HG02798 (cell line): ENCODE data around the gene SOCS7.
A peak's percentile ranks its signal among the peaks of the same experiment; 100 is the strongest.

Source experiments
- ATAC-seq: cut with Tn5 transposase; IDR thresholded peaks from one replicate; pipeline ENCODE4 v1.9.1; 2021; ENCODE audit warnings: mild to moderate bottlenecking; ENCODE audit not compliant: unreplicated experiment, poor library complexity

SOCS7 gene

DNA sequence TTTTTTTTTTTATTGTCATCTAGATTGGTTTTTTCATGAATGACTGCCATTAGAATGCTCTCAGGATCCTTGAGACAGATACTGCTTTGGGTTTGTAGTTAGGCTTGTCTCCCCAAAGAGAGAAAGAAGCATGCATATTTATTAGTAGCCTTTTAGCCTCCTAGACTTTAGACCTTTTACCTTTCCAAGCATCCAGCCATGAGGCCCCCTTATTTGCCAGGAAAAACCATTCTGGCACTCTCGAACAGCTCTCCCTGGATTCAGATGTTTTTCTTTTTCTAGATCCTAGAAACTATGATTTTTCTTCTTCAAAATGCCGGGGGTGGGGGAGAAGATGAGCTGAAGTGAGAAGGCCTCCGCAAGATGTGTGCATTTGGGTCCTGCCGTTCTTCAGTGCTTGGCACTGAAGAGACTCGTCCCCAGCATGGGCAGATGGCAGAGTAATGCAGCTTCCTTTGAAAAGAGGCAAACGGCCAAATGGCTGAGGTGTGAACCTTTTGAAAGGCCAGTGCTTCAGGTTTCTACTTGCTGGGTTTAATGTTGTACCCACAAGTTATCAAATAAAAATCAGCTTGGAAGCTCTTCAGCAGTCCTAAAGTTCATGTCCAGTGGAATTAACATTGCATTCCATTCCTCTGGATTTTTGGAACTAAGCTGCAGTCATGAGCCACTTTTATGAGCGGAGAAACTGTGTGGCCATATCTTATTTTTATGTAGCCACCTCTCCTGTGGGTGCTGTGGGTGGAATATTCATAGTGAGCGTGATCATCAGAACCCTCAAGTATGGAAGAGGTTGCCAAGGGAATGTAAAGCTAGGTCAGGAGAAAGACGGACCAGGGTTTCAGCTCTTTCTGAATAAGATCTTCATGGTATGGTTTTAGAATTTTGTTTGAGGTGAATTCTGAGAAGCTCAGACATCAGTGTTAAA, 7.2 kb downstream of the SOCS7 start:
- no peak for ATAC-seq

DNA sequence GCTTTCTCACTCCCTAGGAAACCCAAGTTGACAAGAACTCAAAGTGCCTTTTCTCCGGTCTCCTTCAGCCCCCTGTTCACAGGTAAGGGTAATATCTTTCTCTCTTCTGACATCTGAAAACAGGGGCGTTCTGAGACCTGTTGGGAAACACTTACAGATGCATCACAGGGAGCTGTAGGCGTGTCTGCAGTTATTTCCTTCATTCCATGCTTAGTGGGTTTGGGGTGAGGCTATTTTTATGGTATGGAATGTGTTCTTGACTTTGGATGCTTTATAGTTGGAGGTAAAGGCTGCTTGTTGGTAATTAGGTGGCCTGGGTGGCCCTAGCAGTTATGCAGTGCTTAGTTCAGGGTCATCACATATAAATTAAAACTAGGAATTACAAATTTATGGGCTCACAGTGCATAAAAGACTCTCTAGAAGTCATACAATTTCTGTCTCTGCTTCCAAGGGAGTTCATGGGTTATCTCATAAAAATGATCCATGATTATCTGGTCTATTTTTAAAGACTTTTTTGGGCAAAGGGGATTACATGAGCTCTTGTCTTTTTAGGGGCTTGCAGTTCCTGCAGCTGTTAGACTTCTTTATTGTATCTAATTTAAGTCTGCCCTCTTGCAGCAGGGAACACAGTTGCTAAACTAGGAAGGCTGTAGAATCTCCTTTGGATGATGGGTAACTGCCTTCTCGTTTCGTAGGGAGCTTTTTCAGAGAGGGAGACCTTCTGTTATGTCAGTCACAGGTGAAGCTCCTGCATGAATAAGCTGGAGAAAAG, 10.2 kb downstream of the SOCS7 start:
- no peak for ATAC-seq

DNA sequence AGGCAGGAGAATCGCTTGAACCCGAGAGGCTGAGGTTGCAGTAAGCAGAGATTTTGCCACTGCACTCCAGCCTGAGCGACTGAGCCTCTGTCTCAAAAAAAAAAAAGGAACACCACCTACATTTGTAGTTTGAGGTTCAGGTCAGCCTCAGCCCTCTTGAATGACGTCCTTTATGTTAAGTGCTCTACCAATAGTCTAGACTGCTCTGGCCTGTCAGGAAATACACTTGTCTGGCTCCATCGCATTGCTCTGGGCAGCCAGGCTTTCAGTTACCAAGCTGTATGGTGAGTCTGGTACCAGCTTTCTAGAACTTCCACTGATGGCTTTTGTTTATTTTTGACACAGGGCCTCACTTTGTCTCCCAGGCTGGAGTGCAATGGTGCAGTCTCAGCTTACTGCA, 11.4 kb downstream of the SOCS7 start:
- no peak for ATAC-seq

DNA sequence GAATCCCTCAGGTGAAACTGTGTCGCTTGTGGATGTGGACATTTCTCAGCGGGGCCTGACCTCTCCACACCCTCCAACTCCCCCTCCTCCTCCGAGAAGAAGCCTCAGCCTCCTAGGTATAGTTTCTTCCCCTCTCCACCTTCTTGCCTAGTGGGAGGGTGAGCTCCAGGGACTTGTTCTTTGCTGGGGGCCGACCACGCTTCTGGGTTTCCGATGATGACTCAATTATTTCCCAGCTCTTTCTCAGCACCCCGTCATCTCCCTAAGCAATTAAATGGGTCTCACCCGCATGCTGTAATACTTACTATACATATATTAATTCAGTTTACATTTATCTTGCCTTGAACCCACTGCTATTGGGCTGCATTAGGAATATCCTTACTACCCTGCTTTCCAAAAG, 13.1 kb downstream of the SOCS7 start:
- no peak for ATAC-seq

DNA sequence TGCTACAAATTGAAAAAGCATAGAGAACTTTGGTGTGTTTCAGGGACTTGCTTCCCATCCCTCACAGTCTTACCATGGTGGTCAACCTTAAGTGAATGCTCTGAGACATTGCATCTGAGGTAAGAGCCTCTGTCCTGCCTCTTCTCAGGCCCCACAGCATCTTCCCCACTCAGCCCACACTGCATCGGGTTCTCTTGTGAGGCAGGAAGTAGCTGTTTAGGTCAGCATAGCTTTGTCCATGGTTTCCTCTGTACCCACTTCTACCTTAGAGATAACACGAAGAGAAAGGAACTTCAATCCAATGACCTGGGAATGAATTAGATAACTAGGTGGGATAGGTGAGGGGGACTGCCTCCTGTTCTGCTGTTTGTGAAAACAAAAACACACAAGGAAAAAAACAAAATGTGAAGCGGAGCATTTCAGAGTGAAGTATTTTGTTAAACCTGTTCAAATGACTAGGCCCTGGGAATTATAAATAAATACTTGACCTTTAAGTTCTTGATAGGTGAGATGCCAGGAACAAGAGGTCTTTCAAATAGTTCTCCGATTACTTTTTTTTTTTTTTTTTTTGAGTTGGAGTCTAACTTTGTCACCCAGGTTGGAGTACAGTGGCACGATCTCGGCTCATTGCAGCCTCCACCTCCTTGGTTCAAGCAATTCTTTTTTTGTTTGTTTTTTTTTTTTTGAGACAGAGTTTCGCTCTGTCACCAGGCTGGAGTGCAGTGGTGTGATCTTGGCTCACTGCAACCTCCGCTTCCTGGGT, 17.7 kb downstream of the SOCS7 start:
- ATAC-seq, result no peak

DNA sequence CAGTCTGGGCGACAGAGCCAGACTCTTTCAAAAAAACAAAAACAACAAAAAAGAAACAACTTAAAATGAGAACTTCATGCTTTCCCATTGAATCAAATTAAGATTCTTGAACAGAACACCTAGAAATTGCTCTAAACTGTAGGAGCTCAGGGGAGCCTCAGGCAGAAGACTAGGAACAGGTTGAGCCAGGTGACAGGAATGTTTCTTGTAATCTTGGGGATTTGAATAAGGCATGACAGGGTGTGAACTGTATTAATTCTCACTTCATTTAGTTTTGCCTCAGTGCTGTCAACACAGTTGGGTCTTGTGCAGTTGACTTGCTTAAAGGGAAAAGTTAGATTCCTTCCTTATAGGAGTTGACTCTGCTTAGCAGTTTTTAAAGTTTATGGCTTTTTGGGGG, 27.8 kb downstream of the SOCS7 start:
- no peak for ATAC-seq

DNA sequence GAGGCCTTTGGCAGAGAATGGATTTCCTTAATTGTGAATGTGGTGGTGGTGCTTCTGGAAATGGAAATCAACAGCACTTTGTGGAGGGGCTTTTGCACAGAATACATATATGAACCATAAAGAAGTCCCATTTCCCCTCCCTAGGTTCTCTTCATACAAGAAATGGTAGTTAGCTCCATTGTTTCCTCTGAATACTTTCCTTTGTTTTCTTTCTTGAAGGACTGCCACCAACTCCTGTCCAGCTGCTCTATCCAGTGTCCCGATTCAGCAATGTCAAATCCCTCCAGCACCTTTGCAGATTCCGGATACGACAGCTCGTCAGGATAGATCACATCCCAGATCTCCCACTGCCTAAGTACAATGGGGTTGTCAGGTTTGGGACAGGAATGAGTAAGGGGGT, 43.4 kb downstream of the SOCS7 start:
- ATAC-seq, result no peak

DNA sequence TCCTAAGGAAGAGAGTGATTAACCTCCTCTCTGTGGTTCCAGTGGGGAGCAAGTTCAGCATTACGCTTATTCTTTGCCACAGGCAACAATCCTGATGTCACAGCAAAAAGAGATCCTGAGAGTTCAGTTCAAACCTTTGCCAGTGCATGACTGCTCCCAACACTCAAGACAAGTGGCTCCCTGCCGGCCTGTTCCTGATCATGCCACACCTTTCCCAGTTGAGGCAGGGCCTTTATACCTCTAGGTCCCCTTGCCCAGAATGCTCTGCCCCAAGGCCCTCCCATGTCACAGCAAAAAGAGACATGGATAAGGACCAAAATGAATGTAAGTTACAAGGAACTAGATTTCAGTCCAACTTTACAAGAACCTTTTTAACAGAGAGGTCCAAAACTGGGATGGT, 45.6 kb downstream of the SOCS7 start:
- ATAC-seq, result no peak

DNA sequence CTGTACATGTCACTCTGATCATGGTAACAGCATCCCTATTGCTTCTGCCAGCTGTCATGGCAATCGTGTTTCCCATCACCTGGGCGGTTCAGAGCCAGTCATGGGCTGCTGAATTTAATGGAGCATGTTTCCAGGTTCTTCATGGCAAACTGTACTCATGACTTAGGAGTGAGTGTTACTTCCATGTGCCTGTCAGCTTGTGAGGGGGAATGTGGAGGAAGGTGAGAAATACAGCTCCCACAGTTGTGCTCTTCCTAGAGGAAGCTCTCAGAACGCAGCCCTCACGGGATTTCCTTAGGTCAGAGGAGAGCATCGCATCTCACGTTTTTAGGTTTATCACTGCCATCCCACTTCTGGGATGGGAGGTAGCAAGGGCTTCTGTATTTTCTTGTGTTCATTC, 48.6 kb downstream of the SOCS7 start:
- ATAC-seq, result no peak

DNA sequence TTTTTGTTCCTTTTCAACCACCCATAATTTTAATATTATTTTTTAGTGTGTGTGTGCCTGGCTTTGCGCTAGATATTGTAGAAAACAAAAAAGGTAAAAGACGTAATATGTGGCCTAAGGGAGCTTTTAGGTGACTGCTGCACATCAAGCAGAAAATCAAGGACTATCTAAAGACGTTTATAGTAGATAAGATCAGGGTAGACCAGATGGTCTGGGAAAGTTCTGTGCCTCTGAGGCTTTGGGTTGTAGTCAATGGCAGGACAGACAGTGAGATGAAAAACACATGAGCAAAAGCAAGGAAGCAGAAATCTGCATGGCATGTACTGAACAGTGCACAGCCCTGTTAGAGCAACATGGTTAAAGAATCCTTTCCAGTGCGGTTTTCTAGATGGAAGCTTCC, 49.8 kb downstream of the SOCS7 start:
- no peak for ATAC-seq

DNA sequence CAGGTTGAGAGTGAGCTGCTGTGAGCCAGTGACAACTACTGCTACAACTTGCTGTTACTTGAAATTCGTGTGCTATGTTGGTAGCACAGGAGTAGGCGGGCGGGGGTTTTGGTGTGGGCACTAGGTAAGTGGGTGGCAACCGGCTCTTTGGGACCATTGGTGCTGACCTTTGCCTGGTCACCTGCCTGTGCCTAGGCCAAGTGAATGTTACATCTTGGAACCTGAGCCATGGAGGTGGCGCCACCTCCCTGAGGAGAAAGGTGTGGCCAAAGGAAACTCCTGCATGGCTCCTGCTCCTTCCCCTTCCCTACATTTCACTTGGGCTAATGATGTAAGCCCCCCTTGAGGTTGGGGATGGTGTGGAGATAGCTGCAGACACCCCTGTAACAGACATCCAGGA, 51.3 kb downstream of the SOCS7 start:
- ATAC-seq, result no peak

DNA sequence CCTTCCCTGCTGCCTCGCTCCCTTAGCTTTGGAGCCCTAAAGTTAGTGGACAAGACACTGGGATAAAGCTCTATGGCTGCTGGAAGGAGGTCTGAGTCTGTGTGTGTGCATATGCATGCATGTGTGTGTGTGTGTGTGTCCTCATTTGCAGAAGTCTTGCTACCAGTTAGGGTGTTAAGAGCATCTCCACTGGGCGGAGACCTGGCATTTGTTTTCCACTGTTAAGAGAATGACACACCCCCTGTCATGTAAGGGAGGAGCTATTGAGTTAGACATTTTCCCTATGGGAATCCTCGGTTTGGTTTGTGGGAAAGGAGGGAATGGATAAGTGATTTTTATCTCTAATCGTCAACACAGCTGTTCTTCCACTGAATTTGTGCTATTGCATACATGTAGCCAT, 51.8 kb downstream of the SOCS7 start:
- no peak for ATAC-seq

DNA sequence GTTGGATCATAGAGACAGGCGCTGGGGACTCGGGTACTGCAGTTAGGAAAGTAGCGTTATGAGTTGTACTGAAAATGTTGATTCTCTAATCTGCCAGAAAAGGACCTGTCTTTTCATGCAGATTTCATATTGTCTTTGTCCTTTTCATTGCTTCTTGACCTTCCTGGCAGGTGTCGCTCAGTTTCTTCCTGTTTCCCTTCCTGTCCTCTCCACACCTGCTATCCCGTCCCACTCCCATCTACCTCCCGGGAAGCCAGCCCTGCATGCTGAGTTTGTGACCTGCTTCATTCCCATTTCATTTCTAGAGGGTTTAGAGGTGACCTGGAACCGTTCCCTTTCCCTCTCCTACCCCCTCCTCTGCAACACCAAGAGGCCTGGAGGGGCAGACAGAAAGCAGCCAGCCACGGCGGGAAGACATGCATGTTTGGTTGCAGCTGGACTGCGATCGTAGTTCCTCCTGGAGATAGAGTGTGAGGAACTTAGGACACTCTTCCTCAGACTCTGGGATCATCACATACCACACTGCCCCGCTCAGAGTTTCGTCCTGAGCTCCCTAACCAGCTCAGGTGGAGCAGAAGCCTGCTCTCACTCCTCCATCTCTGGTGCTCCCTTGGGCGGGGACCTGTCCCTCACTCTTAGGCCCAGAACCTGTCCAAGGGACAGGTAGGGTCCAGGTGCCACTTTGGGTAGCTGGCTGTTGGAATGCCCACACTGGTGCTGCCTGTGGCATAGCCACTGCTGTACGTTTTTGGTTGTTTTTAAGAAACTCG, 52.7 kb downstream of the SOCS7 start:
- no peak for ATAC-seq

DNA sequence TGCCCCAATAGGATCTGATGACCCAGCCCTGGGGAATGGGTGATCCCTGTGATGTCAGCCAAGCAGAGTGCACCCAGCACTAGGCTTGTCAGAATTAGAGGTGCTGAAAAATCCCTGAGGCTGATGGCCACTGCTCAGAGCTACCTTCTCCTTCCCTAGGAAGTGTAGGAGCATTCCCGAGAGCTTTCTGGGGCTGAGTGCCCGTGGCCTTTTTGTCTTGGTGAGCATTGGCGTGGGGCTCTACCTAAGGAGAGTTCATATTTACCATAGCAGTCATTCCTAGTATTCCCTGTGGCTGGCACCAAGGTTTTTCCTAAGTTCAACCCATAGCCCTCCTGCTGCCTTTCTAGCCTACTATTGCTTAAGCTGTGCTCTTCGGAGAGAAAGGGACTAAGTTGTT, 54.0 kb downstream of the SOCS7 start:
- no peak for ATAC-seq

DNA sequence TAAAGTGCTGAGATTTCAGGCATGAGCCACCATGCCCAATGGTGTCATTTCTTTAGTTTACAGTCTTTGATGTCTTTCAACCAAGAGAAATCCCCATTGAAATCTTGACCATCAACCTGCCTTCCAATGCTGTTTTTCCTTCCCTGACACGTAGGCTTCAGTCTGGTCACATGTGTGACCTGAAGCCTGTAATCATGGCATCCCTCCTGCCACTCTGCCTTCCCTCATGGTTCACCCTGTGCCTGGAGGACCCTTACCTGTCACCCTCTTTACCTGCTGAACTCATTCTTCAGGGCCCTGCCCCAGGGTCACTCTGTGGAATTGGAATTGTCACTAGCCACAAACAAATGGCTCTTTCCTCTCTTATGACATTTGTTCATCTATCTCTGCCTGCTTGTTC, 58.6 kb downstream of the SOCS7 start:
- ATAC-seq, result no peak

DNA sequence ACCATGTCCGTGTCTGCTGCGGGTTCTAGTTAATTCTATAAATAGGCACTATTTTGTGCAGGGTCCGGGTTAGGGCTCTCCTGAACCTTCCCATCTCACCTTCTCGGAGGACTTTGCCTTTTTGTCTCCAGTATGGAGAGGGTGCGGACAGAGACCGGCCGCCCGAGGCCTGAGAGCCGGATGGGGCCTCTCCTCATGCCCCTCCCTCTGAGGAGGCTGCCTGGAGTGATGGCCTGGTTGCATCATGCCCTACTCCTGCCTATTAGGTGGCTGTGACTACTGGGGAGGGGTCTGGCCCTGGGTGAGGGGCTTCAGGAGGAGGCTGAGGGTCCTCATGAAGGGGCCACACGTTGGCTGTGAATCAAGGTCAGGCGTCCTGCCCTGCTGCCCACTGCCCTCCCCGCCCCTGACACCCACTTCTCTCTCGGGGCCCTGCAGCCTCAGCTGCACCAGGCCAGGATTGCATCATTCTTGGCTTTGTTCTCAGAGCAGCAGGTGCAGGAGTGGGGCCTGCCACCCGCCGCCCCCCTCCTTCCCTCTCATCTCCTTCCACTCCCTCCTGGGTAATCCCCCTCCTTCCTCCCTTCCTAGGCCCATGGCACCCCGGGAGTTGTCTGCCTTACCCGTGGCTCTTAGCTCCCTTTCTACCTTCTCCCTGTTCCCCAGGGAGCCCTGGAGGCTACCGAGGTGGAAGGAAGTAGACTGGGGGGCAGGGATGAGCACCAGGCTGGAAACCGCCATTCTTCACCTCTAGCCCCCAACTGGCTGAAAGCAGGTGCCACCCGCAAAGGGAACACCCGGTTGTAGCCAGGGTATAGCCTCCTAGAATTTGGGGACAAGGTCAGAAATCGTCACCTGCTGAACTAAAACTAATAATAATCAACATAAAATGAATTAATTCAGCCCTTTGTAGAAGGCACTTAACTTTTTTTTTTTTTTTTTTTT, 63.9 kb downstream of the SOCS7 start:
- ATAC-seq, result peak; percentile 58

DNA sequence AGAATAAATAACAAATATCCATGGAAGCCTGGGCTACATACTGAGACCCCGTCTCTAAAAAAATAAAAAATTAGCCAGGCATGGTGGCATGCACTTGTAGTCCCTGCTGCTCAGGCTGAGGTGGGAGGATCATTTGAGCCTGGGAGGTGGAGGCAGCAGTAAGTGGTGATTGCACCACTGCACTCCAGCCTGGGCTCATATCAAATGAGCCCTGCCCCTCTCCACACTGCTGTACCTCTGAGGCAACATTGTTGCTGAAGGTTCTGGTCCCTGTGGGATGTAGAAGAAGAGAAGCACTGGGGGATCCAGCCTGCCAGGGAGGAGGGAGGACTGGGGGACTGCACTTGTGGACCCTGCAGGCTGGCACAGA, 65.2 kb downstream of the SOCS7 start:
- ATAC-seq, result no peak

DNA sequence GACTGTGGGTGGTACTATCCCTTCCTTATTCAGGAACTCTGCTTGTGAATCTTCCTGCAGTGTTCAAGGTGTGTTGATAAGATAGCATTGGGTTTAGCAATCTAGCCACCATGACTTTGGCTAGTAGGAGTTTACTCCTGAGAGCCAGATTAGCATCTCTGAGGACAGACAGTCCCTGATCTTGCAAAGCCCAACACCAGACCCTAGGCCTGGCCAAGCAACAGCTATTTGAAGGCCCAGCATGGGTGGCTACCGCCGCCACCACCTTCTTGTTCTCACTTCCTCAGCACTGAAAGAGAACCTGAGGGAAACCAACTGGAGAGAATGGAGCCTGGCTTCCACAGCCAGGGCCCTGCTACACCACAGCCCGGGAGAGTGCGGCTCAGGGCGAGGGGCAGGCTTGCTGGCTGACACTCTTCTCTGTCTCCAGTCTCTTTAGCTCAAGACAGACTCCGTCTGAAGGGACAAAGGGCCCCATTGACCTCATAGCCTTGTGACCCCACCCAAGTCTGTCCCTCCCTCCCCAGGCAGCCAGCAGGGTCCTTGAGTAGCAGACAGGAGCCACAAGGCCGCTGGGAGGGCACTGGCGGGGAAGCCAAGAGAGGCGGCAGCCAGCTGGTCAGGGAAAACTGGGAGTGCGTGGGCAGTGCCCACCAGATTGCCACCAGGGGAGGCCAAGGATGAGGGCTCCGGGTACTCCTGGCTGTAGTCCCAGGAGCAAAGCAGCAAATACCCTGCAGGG, 65.7 kb downstream of the SOCS7 start:
- ATAC-seq, result no peak
